HUES64 (cell line): ENCODE measurements around the gene ADCY5.
"Not testable (repeated sequence)": the region's sequence is repeated elsewhere in the genome, so short reads cannot be mapped to it uniquely, and the experiment has no call there.

Experiments used
- H3K27ac ChIP-seq: 2 replicates; pipeline ENCODE4 v1.7.0; 2013; ENCODE audit warnings: low read depth, low read length, inconsistent platforms
- H3K27me3 ChIP-seq: 2 replicates; pipeline ENCODE4 v1.6.1; 2013; ENCODE audit warnings: mild to moderate bottlenecking, low read length; ENCODE audit not compliant: insufficient read depth
- H3K36me3 ChIP-seq: 2 replicates; pipeline ENCODE4 v1.6.1; 2013; ENCODE audit warnings: mild to moderate bottlenecking, low read length; ENCODE audit not compliant: insufficient read depth
- H3K4me1 ChIP-seq: 2 replicates; pipeline ENCODE4 v1.6.1; 2013; ENCODE audit warnings: mild to moderate bottlenecking, low read length, moderate library complexity; ENCODE audit not compliant: insufficient read depth
- H3K4me3 ChIP-seq: 2 replicates; pipeline ENCODE4 v1.5.1; 2013; ENCODE audit warnings: mild to moderate bottlenecking, low read length, moderate library complexity
- H3K9ac ChIP-seq: 2 replicates; pipeline ENCODE4 v1.6.1; 2013; ENCODE audit warnings: mild to moderate bottlenecking, low read depth, low read length
- H3K9me3 ChIP-seq: 2 replicates; pipeline ENCODE4 v1.6.1; 2013; ENCODE audit warnings: low read depth, low read length; ENCODE audit not compliant: insufficient read depth
- WGBS: fragments of 150-250, 120-280 bp; methylation state at CpG from one replicate; pipeline ENCODE4 v1.1.7; 2013; ENCODE audit warnings: missing lambda C conversion rate; 5-methylcytosine and 5-hydroxymethylcytosine counted together

Gene ADCY5

GRCh38 chr3:123258811-123259420 lies 190.0 kb downstream of the ADCY5 start:
- no peaks in the 10 kb centered on the region for H3K9me3 ChIP-seq
- H3K36me3 ChIP-seq, result no peaks in the 10 kb centered on the region; the same call in 1 of the 2 replicates
- no peak overlapping the region for H3K4me3 ChIP-seq
- 73% methylated on average over 3 of the region's 3 CpGs for WGBS
- no peak overlapping the region for H3K9ac ChIP-seq
- no peaks in the 10 kb centered on the region for H3K27me3 ChIP-seq
- H3K27ac ChIP-seq, result no peak overlapping the region
- no peaks in the 10 kb centered on the region; the same call in 1 of the 2 replicates for H3K4me1 ChIP-seq

- Histone ChIP-seq H3K9me3 (no peaks in the 10 kb centered on the region), H3K27me3 (no peaks in the 10 kb centered on the region), H3K27ac (no peak overlapping the region), H3K4me1 (no peaks in the 10 kb centered on the region; the same call in 1 of the 2 replicates), H3K4me3 (no peak overlapping the region), H3K9ac (no peak overlapping the region), H3K36me3 (no peaks in the 10 kb centered on the region; the same call in 1 of the 2 replicates)
Observed at GRCh38 chr3:123258359-123258758, 190.5 kb downstream of the ADCY5 start.

GRCh38 chr3:123256256-123256655 lies 192.6 kb downstream of the ADCY5 start:
- WGBS, result 77% methylated on average over 2 of the region's 2 CpGs
- no peaks in the 10 kb centered on the region for H3K36me3 ChIP-seq

GRCh38 chr3:123246866-123247265 lies 202.0 kb downstream of the ADCY5 start:
- Histone ChIP-seq H3K27me3 (no peaks in the 10 kb centered on the region), H3K4me3 (no peak overlapping the region), H3K9me3 (no peaks in the 10 kb centered on the region), H3K4me1 (no peaks in the 10 kb centered on the region), H3K9ac (no peak overlapping the region), H3K36me3 (peaks cover 15% of the 10 kb centered on the region), H3K27ac (no peak overlapping the region)
- 94% methylated on average over 3 of the region's 3 CpGs for WGBS

More at GRCh38 chr3:123256256-123256655, 192.6 kb downstream of the ADCY5 start:
- H3K4me1 ChIP-seq, result no peaks in the 10 kb centered on the region; the same call in 1 of the 2 replicates
- no peak overlapping the region for H3K27ac ChIP-seq
- H3K9me3 ChIP-seq, result no peaks in the 10 kb centered on the region
- H3K27me3 ChIP-seq, result no peaks in the 10 kb centered on the region
- H3K9ac ChIP-seq, result no peak overlapping the region
- H3K4me3 ChIP-seq, result no peak overlapping the region

GRCh38 chr3:123244128-123244527 lies 204.8 kb downstream of the ADCY5 start:
- Histone ChIP-seq H3K9ac (no peak overlapping the region), H3K27me3 (no peaks in the 10 kb centered on the region)

GRCh38 chr3:123239756-123240155 lies 209.1 kb downstream of the ADCY5 start:
- H3K36me3 ChIP-seq, result no peaks in the 10 kb centered on the region
- no peaks in the 10 kb centered on the region for H3K9me3 ChIP-seq
- 93% methylated on average over 1 of the region's 1 CpG for WGBS
- H3K9ac ChIP-seq, result no peak overlapping the region
- H3K27ac ChIP-seq, result no peak overlapping the region
- no peaks in the 10 kb centered on the region for H3K27me3 ChIP-seq
- no peak overlapping the region for H3K4me3 ChIP-seq
- no peaks in the 10 kb centered on the region for H3K4me1 ChIP-seq

More at GRCh38 chr3:123244128-123244527, 204.8 kb downstream of the ADCY5 start:
- no peaks in the 10 kb centered on the region for H3K9me3 ChIP-seq
- H3K36me3 ChIP-seq, result peaks cover 15% of the 10 kb centered on the region
- no peak overlapping the region for H3K27ac ChIP-seq
- H3K4me1 ChIP-seq, result no peaks in the 10 kb centered on the region
- 98% methylated on average over 4 of the region's 4 CpGs for WGBS
- H3K4me3 ChIP-seq, result no peak overlapping the region

- WGBS, result 100% methylated on average over 1 of the region's 2 CpGs
Observed at GRCh38 chr3:123239186-123239585, 209.7 kb downstream of the ADCY5 start.

GRCh38 chr3:123236902-123237301 lies 212.0 kb downstream of the ADCY5 start:
- no peak overlapping the region for H3K27ac ChIP-seq
- no peak overlapping the region for H3K4me3 ChIP-seq
- no peak overlapping the region for H3K9ac ChIP-seq
- no peaks in the 10 kb centered on the region for H3K36me3 ChIP-seq
- WGBS, result 96% methylated on average over 3 of the region's 3 CpGs
- no peaks in the 10 kb centered on the region for H3K4me1 ChIP-seq
- H3K9me3 ChIP-seq, result no peaks in the 10 kb centered on the region
- no peaks in the 10 kb centered on the region for H3K27me3 ChIP-seq

More at GRCh38 chr3:123239186-123239585, 209.7 kb downstream of the ADCY5 start:
- not testable (repeated sequence) for H3K27me3 ChIP-seq, H3K4me3 ChIP-seq, H3K36me3 ChIP-seq, H3K9me3 ChIP-seq, H3K9ac ChIP-seq, H3K4me1 ChIP-seq, H3K27ac ChIP-seq
